ENCODE results near the gene LRRN2. TPM values are rescaled to one million over a fixed set of nuclear protein-coding genes. Genes with fewer than 3 reads are reported as not detected.

The LRRN2 gene
- polyA plus RNA-seq, 1 of the 3 experiments (the other 2 are of a cell fraction), result not detected

GRCh38 chr1:204584699-204585372 is 100.7 kb downstream of the LRRN2 start (continued):
- no peak for TF ChIP-seq ZBTB33 (IDR thresholded peaks at IDR 0.05; ENCODE audit: borderline replicate concordance, low read depth)
- no peak for TF ChIP-seq POLR2AphosphoS5 (IDR thresholded peaks at IDR 0.05; ENCODE audit: low read depth, low read length)

GRCh38 chr1:204583909-204584632 is 101.5 kb downstream of the LRRN2 start:
- peak; percentile 75 for DNase-seq
- Histone ChIP-seq H3K4me1 (ENCODE audit: control insufficient read depth in 1 of 2, insufficient read depth in 2 of 2, low read depth in 1 of 2, low read length in 1 of 2) (peaks cover 0 to 15% of the 10 kb centered on the region in 2 experiments; a peak in 1 of 4 replicates), H3K27me3 (ENCODE audit: insufficient read depth) (no peaks in the 10 kb centered on the region), H2AFZ (ENCODE audit: low read depth) (no peak overlapping the region), H3K4me2 (no peak overlapping the region), H3K9me2 (no peaks in the 10 kb centered on the region), H3K27ac (ENCODE audit: low read depth in 2 of 2, low read length in 1 of 2) (peak overlapping the region in 1 of 2 experiments; percentile 29; a peak in 1 of 4 replicates), H3K4me3 (ENCODE audit: low read depth in 2 of 2, low read length in 1 of 2) (no peak overlapping the region), H3F3A (replicated peaks; ENCODE audit: insufficient read depth) (no peaks in the 10 kb centered on the region), H3K9ac (no peak overlapping the region), H3K79me2 (ENCODE audit: insufficient read depth) (no peaks in the 10 kb centered on the region), H3K36me3 (replicated peaks in 1 of 2; ENCODE audit: control insufficient read depth in 1 of 2, insufficient read depth in 2 of 2, low read length in 1 of 2) (no peaks in the 10 kb centered on the region), H3K9me3 (no peaks in the 10 kb centered on the region), H4K20me1 (ENCODE audit: insufficient read depth) (no peaks in the 10 kb centered on the region)
- ChIA-PET POLR2A (interaction anchor here (0.6 kb wide), 1 partner anchor 68 kb away, joined by 4 read pairs; no protein-coding TSS in a partner anchor), CTCF (interaction anchor here (0.6 to 2.4 kb wide), 6 partner anchors 13 to 223 kb away, joined by 3 to 10 read pairs (median 3); no protein-coding TSS in a partner anchor)
- 84% methylated on average over 4 of the region's 4 CpGs for WGBS (ENCODE audit: low lambda C conversion rate)
- TF ChIP-seq MAX (IDR thresholded peaks at IDR 0.05; ENCODE audit: low read depth) (no peak), TEAD4 (IDR thresholded peaks at IDR 0.05; ENCODE audit: borderline replicate concordance, insufficient read depth) (no peak), RCOR1 (IDR thresholded peaks at IDR 0.05; ENCODE audit: low read length) (peak; percentile 94), PBX3 (IDR thresholded peaks at IDR 0.05) (0 out of 2 replicates have a peak, but pooled peaks have one; percentile 29), IRF3 (IDR thresholded peaks at IDR 0.05; ENCODE audit: low read depth, low read length) (no peak), NFIC (IDR thresholded peaks at IDR 0.05; ENCODE audit: borderline replicate concordance) (no peak), YY1 (IDR thresholded peaks at IDR 0.05; ENCODE audit: low read depth) (no peak), GABPA (IDR thresholded peaks at IDR 0.05; ENCODE audit: low read depth) (no peak), RFX5 (IDR thresholded peaks at IDR 0.05; ENCODE audit: low read length) (no peak), FOXM1 (IDR thresholded peaks at IDR 0.05; ENCODE audit: low read depth) (no peak), SIN3A (IDR thresholded peaks at IDR 0.05; ENCODE audit: borderline replicate concordance, low read depth, low read length) (no peak), MEF2A (IDR thresholded peaks at IDR 0.05; ENCODE audit: borderline replicate concordance, low read depth) (no peak), CHD2 (IDR thresholded peaks at IDR 0.05; ENCODE audit: low read length, partially characterized antibody) (peak; percentile 55), POLR2AphosphoS5 (IDR thresholded peaks at IDR 0.05; ENCODE audit: low read depth, low read length) (no peak), GATA2 (CRISPR knock-in tag; IDR thresholded peaks at IDR 0.05) (peak; percentile 79), SMC3 (IDR thresholded peaks at IDR 0.05; ENCODE audit: low read depth, low read length) (peak; percentile 9; the same call in 1 of the 2 replicates), FOSL2 (IDR thresholded peaks at IDR 0.05; ENCODE audit: borderline replicate concordance, low read depth) (no peak), MXI1 (IDR thresholded peaks at IDR 0.05; ENCODE audit: low read depth, low read length) (no peak), JUND (IDR thresholded peaks at IDR 0.05) (no peak), TCF12 (IDR thresholded peaks at IDR 0.05) (peak; percentile 35; the same call in 1 of the 2 replicates), NRF1 (IDR thresholded peaks at IDR 0.05; ENCODE audit: low read depth, low read length) (no peak), USF1 (IDR thresholded peaks at IDR 0.05; ENCODE audit: borderline replicate concordance, low read depth) (no peak), ELF1 (IDR thresholded peaks at IDR 0.05) (no peak), CTCF (IDR thresholded peaks at IDR 0.05) (no peak)
